OCI-LY1 (cell line): ENCODE measurements around the gene FYB2.

ENCODE experiments used
- H2AFZ ChIP-seq: fragments of 200-600 bp; sonication (generic), shearing (Covaris generic); 2 replicates; pipeline ENCODE4 v1.6.0; 2014; ENCODE audit warnings: antibody characterized with exemption, mild to moderate bottlenecking, low read length
- H3F3A ChIP-seq: fragments of 200-600 bp; sonication (generic), shearing (Covaris generic); 2 replicates; pipeline ENCODE4 v1.6.0; 2014; ENCODE audit warnings: mild to moderate bottlenecking, antibody characterized with exemption, low read length, moderate library complexity; ENCODE audit not compliant: insufficient read depth
- H3K27ac ChIP-seq: fragments of 200-600 bp; sonication (generic); 2 replicates; pipeline ENCODE4 v1.5.1; 2014; ENCODE audit warnings: low read length, mixed run types, mild to moderate bottlenecking, low read depth; ENCODE audit not compliant: poor library complexity, severe bottlenecking
- H3K27me3 ChIP-seq: fragments of 200-600 bp; sonication (generic); 2 replicates; pipeline ENCODE4 v1.6.0; 2014; ENCODE audit warnings: antibody characterized with exemption, mild to moderate bottlenecking, low read length, moderate library complexity; ENCODE audit not compliant: insufficient read depth
- H3K36me3 ChIP-seq: fragments of 200-600 bp; sonication (generic); 2 replicates; pipeline ENCODE4 v1.6.1; 2014; ENCODE audit warnings: mild to moderate bottlenecking, antibody characterized with exemption, low read length, moderate library complexity, mixed read lengths; ENCODE audit not compliant: insufficient read depth
- H3K4me1 ChIP-seq: fragments of 200-600 bp; sonication (generic); 2 replicates; pipeline ENCODE4 v1.5.1; 2014; ENCODE audit warnings: mild to moderate bottlenecking, low read length, moderate library complexity; ENCODE audit not compliant: insufficient read depth, severe bottlenecking
- H3K4me2 ChIP-seq: fragments of 200-600 bp; sonication (generic), shearing (Covaris generic); 2 replicates; pipeline ENCODE4 v1.6.1; 2014; ENCODE audit warnings: low read length
- H3K4me3 ChIP-seq: fragments of 200-600 bp; sonication (generic); 2 replicates; pipeline ENCODE4 v1.5.1; 2014; ENCODE audit warnings: low read length, low read depth, mild to moderate bottlenecking, mixed read lengths; ENCODE audit not compliant: poor library complexity, severe bottlenecking
- H3K79me2 ChIP-seq: fragments of 200-600 bp; shearing (Covaris generic); 2 replicates; pipeline ENCODE4 v1.6.1; 2016; ENCODE audit warnings: mixed run types, low read length, mixed read lengths; ENCODE audit not compliant: insufficient read depth
- H3K9ac ChIP-seq: fragments of 200-600 bp; sonication (generic), shearing (Covaris generic); 2 replicates; pipeline ENCODE4 v1.6.1; 2014; ENCODE audit warnings: mild to moderate bottlenecking, low read length, mixed read lengths
- H3K9me2 ChIP-seq: fragments of 200-600 bp; sonication (generic), shearing (Covaris generic); 2 replicates; pipeline ENCODE4 v1.6.1; 2014; ENCODE audit warnings: low read depth, mild to moderate bottlenecking, low read length, mixed read lengths
- H3K9me3 ChIP-seq: fragments of 200-600 bp; shearing (Covaris generic); 2 replicates; pipeline ENCODE4 v1.6.1; 2014; ENCODE audit warnings: low read length, mixed read lengths
- H4K20me1 ChIP-seq: fragments of 200-600 bp; sonication (generic), shearing (Covaris generic); 2 replicates; pipeline ENCODE4 v1.6.0; 2016; ENCODE audit warnings: mild to moderate bottlenecking, low read length; ENCODE audit not compliant: insufficient read depth
- EZH2 ChIP-seq: fragments of 200-600 bp; sonication (generic), shearing (Covaris generic); IDR thresholded peaks from 2 replicates; pipeline ENCODE4 v1.8.0; 2017; ENCODE audit warnings: borderline replicate concordance, mixed run types, mild to moderate bottlenecking, antibody characterized with exemption, low read length, moderate library complexity, mixed read lengths
- TF ChIP-seq, protein P1 (sequence below): fragments of 200-600 bp; sonication (generic), shearing (Covaris generic); IDR thresholded peaks from 2 replicates; pipeline ENCODE4 v1.5.1; 2017; ENCODE audit warnings: mild to moderate bottlenecking, antibody characterized with exemption, low read length, moderate library complexity, mixed read lengths

Gene FYB2

DNA sequence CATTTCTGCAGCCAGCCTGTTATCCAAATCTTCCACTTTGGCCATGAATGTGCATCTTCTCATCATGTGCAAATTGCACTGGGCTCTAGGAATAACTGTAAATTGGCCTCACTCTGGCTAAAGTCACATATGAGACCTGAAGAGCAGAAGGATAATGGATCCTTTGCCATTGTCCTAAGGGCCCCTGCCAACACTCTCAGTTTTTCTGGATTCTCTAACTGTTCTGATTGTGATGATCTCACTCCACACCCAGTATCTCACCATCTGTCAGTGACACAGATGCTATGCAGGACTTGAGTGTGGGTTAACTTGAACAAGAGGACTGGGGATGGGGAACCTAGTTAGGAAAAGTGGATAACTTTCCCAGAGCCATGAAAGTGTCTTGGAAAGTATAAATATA is 8.5 kb upstream of the FYB2 start:
- Histone ChIP-seq H3F3A (no peaks in the 10 kb centered on the region), H3K4me1 (no peaks in the 10 kb centered on the region), H3K36me3 (no peaks in the 10 kb centered on the region), H3K9ac (no peak overlapping the region), H2AFZ (no peak overlapping the region), H3K27me3 (no peaks in the 10 kb centered on the region), H3K4me3 (no peak overlapping the region), H3K4me2 (no peak overlapping the region), H3K9me2 (no peaks in the 10 kb centered on the region), H3K9me3 (no peaks in the 10 kb centered on the region), H4K20me1 (no peaks in the 10 kb centered on the region), H3K27ac (no peak overlapping the region), H3K79me2 (no peaks in the 10 kb centered on the region)
- TF ChIP-seq, protein P1, sequence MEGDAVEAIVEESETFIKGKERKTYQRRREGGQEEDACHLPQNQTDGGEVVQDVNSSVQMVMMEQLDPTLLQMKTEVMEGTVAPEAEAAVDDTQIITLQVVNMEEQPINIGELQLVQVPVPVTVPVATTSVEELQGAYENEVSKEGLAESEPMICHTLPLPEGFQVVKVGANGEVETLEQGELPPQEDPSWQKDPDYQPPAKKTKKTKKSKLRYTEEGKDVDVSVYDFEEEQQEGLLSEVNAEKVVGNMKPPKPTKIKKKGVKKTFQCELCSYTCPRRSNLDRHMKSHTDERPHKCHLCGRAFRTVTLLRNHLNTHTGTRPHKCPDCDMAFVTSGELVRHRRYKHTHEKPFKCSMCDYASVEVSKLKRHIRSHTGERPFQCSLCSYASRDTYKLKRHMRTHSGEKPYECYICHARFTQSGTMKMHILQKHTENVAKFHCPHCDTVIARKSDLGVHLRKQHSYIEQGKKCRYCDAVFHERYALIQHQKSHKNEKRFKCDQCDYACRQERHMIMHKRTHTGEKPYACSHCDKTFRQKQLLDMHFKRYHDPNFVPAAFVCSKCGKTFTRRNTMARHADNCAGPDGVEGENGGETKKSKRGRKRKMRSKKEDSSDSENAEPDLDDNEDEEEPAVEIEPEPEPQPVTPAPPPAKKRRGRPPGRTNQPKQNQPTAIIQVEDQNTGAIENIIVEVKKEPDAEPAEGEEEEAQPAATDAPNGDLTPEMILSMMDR, result no peak
- no peak for TF ChIP-seq EZH2

DNA sequence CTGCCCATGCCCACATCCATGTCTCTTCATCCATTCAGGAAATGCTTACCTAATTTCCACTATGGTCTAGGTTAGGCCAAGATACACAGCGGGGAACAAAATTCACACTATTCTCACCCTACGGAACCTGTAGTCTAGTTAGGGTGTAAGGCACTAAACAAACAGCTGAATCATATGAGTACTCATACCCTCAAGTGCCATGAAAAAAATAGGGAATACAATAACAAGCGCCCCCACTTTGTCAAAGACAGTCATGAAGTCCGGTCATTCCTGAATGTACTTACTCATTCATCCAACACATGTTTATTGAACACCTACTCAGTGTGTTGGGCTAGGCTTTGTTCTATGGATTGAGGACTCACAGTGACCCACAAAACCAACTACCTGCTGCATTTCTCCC is 6.2 kb upstream of the FYB2 start:
- Histone ChIP-seq H3K4me2 (no peak overlapping the region), H3K9me2 (no peaks in the 10 kb centered on the region), H3K4me1 (no peaks in the 10 kb centered on the region), H3K36me3 (no peaks in the 10 kb centered on the region), H3K4me3 (no peak overlapping the region), H3K9ac (no peak overlapping the region), H3K27ac (no peak overlapping the region), H3F3A (no peaks in the 10 kb centered on the region), H3K9me3 (no peaks in the 10 kb centered on the region), H4K20me1 (no peaks in the 10 kb centered on the region), H3K27me3 (no peaks in the 10 kb centered on the region), H3K79me2 (no peaks in the 10 kb centered on the region), H2AFZ (no peak overlapping the region)
- TF ChIP-seq EZH2, result no peak
- TF ChIP-seq, protein P1, result no peak

DNA sequence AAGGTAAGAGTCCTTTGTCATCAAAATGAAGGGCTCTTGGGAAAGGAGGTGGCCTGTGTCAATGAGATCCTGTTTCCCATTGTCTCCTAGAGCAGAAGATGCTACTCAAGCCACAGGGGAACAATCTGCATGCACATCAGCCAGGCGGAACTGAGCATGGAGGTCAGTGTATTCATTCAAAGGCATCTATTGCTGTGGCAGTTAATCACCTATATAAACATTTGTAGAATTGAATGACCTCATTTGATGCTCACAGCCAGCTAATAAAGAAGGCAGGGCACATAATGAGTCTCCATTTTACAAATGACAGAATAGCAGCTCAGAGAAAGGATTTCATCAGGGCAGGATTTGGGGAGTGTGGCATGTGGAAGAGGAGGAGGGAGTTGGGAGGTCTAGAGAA is 5.7 kb upstream of the FYB2 start:
- H3F3A ChIP-seq, result no peaks in the 10 kb centered on the region
- no peaks in the 10 kb centered on the region for H3K9me2 ChIP-seq
- no peaks in the 10 kb centered on the region for H4K20me1 ChIP-seq
- H3K4me1 ChIP-seq, result no peaks in the 10 kb centered on the region
- H3K9ac ChIP-seq, result no peak overlapping the region
- no peaks in the 10 kb centered on the region for H3K27me3 ChIP-seq
- H3K79me2 ChIP-seq, result no peaks in the 10 kb centered on the region
- TF ChIP-seq, protein P1, result no peak
- TF ChIP-seq EZH2, result no peak
- no peaks in the 10 kb centered on the region for H3K9me3 ChIP-seq
- H3K4me3 ChIP-seq, result no peak overlapping the region
- H3K27ac ChIP-seq, result no peak overlapping the region
- no peak overlapping the region for H3K4me2 ChIP-seq
- no peaks in the 10 kb centered on the region for H3K36me3 ChIP-seq
- no peak overlapping the region for H2AFZ ChIP-seq
